Caki2 (cell line): ENCODE measurements around the gene KRT33B. TPM values are rescaled to one million over a fixed set of nuclear protein-coding genes. Genes with fewer than 3 reads are reported as not detected.

Experiments used
- DNase-seq: peaks from one replicate; pipeline ENCODE4 v3.0.0-alpha.2; 2015; ENCODE audit warnings: low read depth
- in situ Hi-C: cut with HindIII; loops from 2 replicates; pipeline ENCODE4 v1.10.0; 2016; ENCODE audit warnings: low sequenced_read_pairs, low pct_unique_long_range_greater_than_20kb, mixed read lengths
- total RNA-seq: library from RNA; depleted of rRNA; stranded (reverse); fragments of >200 nt; shearing (Covaris generic); gene quantifications from 2 replicates; pipeline ENCODE4 v1.2.3, GENCODE V29; 2014; ENCODE audit warnings: low replicate concordance; rRNA removed

The KRT33B gene
- total RNA-seq, result not detected in 2 replicates

- in situ Hi-C loops, result no loop called here
Observed at GRCh38 chr17:41369713-41370112, at the start of gene KRT33B. KRT33B (minus strand) TSS chr17:41369813; CDS start chr17:41369750, 63 bp downstream.

DNA sequence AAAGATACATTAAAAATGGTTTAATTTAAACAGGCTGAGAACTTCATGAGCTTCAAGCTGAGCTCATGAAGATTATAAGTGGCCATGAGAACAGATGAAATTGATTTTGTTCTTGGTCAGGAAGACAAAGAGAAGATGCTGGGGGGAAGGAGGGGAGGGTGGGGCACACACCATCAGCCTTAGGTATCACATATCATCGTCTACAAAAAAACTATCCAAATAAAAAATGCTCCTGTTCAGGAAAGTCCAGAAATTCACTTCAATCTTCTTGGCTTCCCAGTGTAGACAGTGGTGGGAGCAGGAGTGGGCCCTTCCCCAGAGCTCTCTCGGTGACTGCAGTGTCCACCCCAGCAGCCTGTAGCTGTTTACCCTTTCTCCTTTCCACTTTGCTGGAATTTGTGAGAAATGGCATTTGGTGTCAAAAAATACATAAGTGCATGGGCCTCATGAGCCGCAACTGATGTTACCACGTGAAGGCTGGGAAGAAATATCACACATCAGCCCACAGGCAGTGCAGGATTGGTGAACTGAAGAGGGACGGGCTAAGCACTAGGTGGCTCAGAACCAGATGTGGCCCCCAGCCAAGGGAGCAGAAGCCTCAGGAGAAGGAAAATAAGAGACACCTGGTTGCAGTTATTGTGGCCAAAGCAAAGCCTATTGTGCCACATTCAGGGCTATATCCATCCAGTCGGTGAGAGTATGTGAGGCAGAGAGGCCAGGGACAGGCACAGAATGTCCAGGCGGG is 48.7 kb upstream of the KRT33B start:
- DNase-seq, result no peak
- in situ Hi-C loops, result no loop called here

More at GRCh38 chr17:41369713-41370112, at the start of gene KRT33B:
- no peak for DNase-seq

DNA sequence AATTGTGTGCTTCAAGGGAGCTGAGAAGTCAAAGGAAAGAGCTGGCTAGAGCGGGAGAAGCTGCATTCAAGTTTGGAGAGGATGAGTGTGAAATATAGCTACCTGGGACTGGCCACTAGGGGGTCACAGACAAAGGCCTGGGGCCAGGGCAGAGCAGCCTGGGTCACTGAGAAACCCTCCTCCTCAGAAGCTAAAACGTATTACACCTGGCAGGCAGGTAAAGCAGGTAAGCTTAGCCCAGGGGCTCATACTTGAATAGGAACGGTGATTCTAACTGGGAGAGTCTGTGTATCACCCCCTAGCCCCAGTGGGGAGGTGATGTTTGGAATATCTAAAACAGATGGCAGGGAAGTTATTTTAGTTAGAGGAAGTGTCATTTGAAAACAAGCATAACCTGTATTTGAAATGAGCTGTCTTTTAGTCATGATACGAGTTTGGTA is 48.0 kb upstream of the KRT33B start:
- in situ Hi-C loops, result no loop called here
- no peak for DNase-seq

GRCh38 chr17:41417127-41417526 is 47.5 kb upstream of the KRT33B start:
- DNase-seq, result no peak
- in situ Hi-C loops, result no loop called here

DNA sequence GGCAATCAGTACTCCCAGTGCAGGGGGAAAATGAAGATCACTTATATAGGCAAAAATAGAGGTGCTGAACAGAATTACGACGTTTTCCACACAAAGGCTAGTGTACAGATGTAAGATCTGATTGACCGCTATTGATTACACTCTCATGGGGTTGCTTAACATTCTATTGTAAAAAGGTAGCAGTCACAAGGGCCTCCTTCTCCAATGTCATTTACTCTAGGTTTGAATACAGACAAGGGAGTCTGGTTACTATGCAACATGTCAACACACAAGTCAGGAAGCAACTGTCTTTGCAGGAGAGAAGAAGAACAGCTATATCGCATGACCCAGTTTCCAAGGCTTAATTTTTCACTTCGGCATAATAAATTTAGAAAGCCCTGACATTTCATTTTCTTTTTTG is 46.9 kb upstream of the KRT33B start:
- no peak for DNase-seq
- in situ Hi-C loops, result no loop called here

- peak; percentile 72 for DNase-seq
- in situ Hi-C loops, result no loop called here
Observed at GRCh38 chr17:41415833-41416335, 46.3 kb upstream of the KRT33B start.

- peak; percentile 33 for DNase-seq
- in situ Hi-C loops, result no loop called here
Observed at GRCh38 chr17:41415411-41415810, 45.8 kb upstream of the KRT33B start.

DNA sequence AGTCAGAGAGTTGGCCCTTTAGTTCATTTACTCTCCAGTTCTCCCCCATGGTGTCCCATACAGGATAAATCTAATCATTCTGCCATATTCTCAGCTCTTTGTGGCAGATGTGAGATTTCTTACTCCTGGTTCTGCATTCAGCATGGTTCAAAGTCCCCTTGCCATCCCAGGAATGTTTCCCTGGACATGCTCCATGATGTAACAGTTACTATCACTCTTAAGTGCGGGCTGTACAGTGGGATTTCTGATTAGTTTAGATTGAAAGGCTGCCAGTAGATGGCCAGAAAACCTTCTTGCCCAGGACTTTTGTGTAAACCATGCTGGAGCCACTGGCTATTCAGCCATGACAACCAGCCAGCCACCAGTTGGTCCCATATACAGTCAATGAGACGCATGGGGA is 44.4 kb upstream of the KRT33B start:
- peak; percentile 55 for DNase-seq
- in situ Hi-C loops, result no loop called here

DNA sequence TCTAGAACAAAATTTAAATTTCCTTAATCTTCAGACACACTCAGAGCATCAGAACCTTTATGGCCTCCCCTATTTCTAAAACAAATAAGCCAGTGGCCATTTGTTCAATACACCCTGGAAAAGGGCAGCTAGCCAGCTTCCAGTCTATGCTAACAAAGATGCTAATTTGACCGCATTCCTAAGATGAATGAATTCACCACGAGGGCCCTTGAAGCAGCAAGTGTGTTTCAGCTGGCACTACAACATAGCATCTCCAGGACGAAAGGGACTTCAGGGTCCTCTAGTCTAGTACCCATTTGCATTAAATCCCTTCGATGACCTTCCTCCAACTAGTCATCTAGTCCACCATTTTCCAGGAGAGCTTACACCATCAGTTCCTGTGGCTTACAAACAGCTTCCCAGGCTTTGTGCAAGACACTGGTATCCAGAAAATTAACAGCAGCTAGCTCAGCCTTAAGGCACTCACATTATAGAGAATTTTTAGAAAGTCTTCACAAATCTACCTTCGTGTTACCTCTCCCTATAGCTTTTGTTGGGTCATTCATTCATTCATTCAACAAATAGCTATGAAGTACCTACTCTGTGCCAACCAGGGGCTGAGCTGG is 43.8 kb upstream of the KRT33B start:
- no peak for DNase-seq
- in situ Hi-C loops, result no loop called here

DNA sequence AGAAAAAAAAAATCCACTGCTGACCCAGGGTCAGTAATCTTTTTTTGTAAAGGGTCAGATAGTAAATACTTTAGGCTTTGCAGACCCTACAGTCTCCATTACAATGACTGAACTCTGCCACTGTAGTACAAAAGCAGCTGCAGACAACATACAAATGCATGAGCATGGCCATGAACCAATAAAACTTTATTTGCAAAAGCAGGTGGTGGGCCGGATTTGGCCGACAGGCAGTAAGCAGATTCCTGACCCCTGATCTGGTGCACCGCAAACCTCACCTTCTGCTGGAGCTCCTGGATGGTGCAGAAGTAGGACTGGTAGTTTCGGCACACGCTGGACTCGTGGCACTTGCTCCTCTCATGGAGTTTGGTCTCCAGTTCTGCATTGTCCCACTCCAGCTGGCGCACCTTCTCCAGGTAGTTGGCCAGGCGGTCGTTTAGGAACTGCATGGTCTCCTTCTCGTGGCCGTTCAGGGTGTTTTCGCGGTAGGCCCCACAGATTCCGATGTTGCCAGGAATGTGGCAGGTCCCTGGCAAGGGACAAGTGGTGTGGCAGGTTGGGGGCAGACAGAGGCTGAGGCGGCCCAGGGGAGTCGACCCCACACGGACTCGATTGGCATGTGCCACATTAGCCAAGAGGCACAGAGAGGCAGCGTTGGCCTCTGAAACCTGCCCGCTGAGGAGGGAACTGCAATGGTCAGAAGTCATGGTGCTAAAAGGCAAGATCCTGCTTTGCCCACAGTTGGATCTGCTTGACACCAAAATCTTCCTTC is 41.6 kb upstream of the KRT33B start:
- in situ Hi-C loops, result no loop called here
- DNase-seq, result no peak

DNA sequence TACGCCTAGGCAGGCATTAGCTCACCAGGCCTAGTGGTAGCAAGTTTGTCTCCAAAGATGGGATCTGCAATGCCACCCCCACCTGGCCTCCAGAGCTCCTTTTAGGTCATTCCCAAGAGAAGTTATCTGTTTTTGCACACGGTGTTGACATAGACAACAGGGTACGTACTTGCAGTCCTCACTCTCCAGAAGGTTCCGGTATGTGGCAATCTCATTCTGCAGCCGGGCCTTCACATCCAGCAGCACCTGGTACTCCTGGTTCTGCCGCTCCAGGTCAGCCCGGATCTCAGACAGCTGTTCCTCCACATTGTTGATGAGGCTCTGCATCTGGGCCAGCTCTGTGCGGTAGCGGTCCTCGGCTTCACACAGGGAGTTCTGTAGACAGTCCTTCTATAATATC is 37.6 kb upstream of the KRT33B start:
- in situ Hi-C loops, result no loop called here

DNA sequence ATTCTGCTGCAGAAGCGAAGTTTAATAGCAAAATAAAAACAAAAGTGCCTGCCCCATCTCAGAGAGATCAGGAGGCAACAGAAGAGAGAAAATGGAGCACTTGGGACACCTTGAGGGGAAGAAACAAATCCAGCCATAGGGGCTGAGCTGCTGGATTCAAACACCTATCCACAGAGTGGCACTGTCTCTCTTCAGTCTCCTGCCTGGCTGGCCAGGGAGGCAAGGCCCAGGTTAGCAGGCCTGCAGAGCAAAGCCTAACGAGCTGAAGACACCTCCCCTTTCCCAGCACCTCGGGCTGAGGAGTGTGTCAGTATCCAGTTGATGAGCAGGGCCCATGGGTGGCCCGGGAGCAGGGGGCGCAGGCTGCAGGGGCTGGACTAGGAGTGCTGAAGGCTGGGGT is 36.6 kb upstream of the KRT33B start:
- in situ Hi-C loops, result no loop called here
- peak; percentile 61 for DNase-seq

More for the DNA sequence above, 37.6 kb upstream of the KRT33B start:
- no peak for DNase-seq

- in situ Hi-C loops, result no loop called here
Observed at GRCh38 chr17:41404024-41404671, 34.5 kb upstream of the KRT33B start.

DNA sequence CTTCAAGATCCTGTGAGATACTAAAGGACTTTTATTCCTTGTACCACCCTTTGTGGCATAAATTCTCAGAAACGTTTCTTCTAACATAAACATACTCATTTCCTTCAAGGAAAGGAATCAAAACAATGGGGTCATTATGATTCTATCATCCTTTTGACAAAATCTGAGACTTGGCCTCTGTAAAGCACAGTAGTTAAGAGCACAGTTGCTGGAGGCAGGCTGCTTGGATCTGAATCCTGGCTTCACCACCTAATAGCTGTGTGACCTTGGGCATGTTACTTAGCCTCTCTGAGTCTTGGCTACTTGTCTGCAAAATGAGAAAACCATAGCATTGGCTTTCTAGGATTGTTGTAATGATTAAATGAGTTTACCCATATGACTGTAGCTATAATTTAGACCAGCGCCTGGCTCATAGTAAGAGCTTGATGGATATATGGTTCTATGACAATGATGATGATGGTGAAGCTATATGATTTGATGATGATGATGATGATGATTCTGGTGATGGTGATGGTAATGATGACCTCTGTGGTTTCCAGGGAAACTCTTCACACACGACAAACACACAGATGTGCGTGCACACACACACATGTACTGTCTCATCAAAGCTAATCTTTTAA is 33.9 kb upstream of the KRT33B start:
- DNase-seq, result peak; percentile 35
- in situ Hi-C loops, result no loop called here

More at GRCh38 chr17:41404024-41404671, 34.5 kb upstream of the KRT33B start:
- DNase-seq, result peak; percentile 99

DNA sequence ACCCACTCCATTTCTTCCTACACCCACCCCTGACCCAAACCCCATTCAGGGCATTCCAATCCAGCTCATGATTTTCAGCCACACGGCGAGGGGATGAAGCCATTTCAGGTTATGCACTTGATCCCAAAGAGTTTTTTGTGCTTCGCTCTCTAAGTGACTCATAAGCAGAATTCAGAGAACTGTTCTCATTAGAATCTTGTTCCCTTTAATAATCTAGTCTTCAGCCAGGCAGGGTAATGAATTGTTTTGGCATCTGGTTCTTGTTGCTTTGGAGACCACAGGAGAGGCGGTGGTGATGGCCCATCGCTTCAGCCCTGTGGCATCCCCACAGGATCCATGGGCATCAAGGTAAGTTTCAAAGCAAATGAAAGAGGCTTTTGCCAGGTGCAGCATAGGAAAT is 32.5 kb upstream of the KRT33B start:
- no peak for DNase-seq
- in situ Hi-C loops, result no loop called here

DNA sequence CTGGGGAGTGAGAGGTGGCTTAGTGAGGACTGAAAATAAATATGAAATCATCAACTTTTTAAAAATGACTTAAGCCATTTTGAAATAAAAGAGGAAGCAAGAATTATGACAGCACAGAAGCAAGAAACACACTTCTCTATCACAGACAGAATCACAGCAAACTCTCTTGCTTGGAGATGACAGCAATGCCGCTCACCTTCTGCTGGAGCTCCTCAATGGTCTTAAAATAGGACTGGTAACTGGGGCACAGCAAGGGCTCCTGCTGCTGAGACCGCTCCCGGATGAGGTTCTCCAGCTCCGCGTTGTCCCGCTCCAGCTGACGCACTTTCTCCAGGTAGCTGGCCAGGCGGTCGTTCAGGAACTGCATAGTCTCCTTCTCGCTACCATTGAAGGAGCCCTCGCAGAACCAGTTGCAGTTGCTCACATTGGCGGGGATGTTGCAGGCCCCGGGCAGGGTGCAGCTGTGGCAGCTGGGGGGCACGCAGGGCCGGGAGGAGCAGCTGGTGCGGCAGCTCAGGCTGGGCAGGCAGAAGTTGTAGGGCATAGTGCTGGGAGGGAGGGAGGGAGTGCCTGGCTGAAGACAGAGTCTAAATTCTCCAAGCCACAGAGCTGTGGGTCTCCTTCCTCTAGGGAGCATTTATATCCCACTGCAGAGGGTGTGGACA is 27.5 kb upstream of the KRT33B start, which contains the start of gene KRT31:
Gene KRT31 (minus strand): TSS at position 613 of the 665 bp plus-strand sequence. CDS start 69 bp downstream, at position 544.
- in situ Hi-C loops, result no loop called here
- no peak for DNase-seq

DNA sequence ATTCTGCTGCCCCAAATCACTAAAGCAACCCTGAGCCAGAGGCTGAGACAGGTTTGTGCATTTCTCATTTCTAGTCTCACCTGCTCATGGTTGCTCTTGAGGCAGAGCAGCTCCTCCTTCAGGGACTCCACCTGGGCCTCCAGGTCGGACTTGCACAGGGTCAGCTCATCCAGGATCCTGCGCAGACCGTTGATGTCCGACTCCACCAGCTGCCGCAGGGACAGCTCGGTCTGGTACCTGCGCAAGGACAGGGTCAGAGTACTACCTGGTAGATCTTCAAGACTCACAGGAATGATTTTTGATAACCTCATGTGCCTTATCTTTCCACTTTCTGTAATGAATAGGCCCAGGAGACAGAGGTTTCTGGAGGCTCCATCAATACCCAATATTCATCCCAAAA is 26.7 kb upstream of the KRT33B start:
- DNase-seq, result no peak
- in situ Hi-C loops, result no loop called here
